Left lobe of liver (tissue), 2 donors: Measurements from ENCODE around the gene KHDRBS2. TPM values are rescaled to one million over a fixed set of nuclear protein-coding genes. Genes with fewer than 3 reads are reported as not detected.
"Not testable (repeated sequence)": the region's sequence is repeated elsewhere in the genome, so short reads cannot be mapped to it uniquely, and the experiment has no call there.

Experiments
- ATAC-seq: fragments of 200-7000 bp; cut with Tn5 transposase; one replicate; pipeline ENCODE4 v1.9.1; 2020; ENCODE audit warnings: mild to moderate bottlenecking, moderate library complexity
- DNase-seq: peaks from one replicate; pipeline ENCODE4 v3.0.0-alpha.2; 2020; ENCODE audit warnings: low spot score
- total RNA-seq: library from RNA; stranded (reverse); gene quantifications from one replicate; pipeline ENCODE4 v1.2.1, GENCODE V29; 2021
- donor health status: DM: no; HTN: no; CAD: no; lungs with moderate emphysema.
- donor health status: DM: no; HTN: yes; CAD: no.

Gene KHDRBS2
- total RNA-seq, 1 donor from 2014 or later: not detected

GRCh38 chr6:61869632-61870400 is 416.2 kb downstream of the KHDRBS2 start:
- no peak for DNase-seq
- no peak for ATAC-seq

- no peak for ATAC-seq
- no peak for DNase-seq
Measured at GRCh38 chr6:61868507-61869080, 417.4 kb downstream of the KHDRBS2 start.

GRCh38 chr6:61867635-61868034 is 418.4 kb downstream of the KHDRBS2 start:
- no peak for DNase-seq
- no peak for ATAC-seq

- ATAC-seq: no peak
- no peak for DNase-seq
Measured at GRCh38 chr6:61857541-61857940, 428.5 kb downstream of the KHDRBS2 start.

- no peak for DNase-seq
- ATAC-seq: no peak
Measured at GRCh38 chr6:61841958-61842357, 444.1 kb downstream of the KHDRBS2 start.

GRCh38 chr6:61835237-61835636 is 450.8 kb downstream of the KHDRBS2 start:
- DNase-seq (no peak), ATAC-seq (no peak)

GRCh38 chr6:61833176-61833755 is 452.8 kb downstream of the KHDRBS2 start:
- DNase-seq (no peak), ATAC-seq (no peak)

- DNase-seq (no peak), ATAC-seq (no peak)
Measured at GRCh38 chr6:61817716-61818115, 468.3 kb downstream of the KHDRBS2 start.

- DNase-seq (no peak), ATAC-seq (peak; percentile 46)
Measured at GRCh38 chr6:61810047-61810446, 476.0 kb downstream of the KHDRBS2 start.

GRCh38 chr6:61809004-61809595 is 476.9 kb downstream of the KHDRBS2 start:
- no peak for DNase-seq
- ATAC-seq: peak; percentile 88

- ATAC-seq (no peak), DNase-seq (no peak)
Measured at GRCh38 chr6:61787998-61788397, 498.0 kb downstream of the KHDRBS2 start.

- ATAC-seq, DNase-seq: not testable (repeated sequence)
Measured at GRCh38 chr6:61769446-61769845, 516.6 kb downstream of the KHDRBS2 start.

GRCh38 chr6:61755739-61756138 is 530.3 kb downstream of the KHDRBS2 start:
- ATAC-seq (no peak), DNase-seq (no peak)

- ATAC-seq (no peak), DNase-seq (no peak)
Measured at GRCh38 chr6:61751986-61752385, 534.0 kb downstream of the KHDRBS2 start.

- ATAC-seq (no peak), DNase-seq (no peak)
Measured at GRCh38 chr6:61745994-61746393, 540.0 kb downstream of the KHDRBS2 start.

GRCh38 chr6:61711849-61712248 is 574.2 kb downstream of the KHDRBS2 start:
- ATAC-seq (no peak), DNase-seq (no peak)

- ATAC-seq: no peak
- DNase-seq: no peak
Measured at GRCh38 chr6:61688165-61688564, 597.9 kb downstream of the KHDRBS2 start.

- DNase-seq (no peak), ATAC-seq (no peak)
Measured at GRCh38 chr6:61682562-61682961, 603.5 kb downstream of the KHDRBS2 start.

GRCh38 chr6:61679625-61680024 is 606.4 kb downstream of the KHDRBS2 start:
- ATAC-seq (no peak), DNase-seq (no peak)

- ATAC-seq (no peak), DNase-seq (no peak)
Measured at GRCh38 chr6:61675734-61676133, 610.3 kb downstream of the KHDRBS2 start.

- no peak for ATAC-seq
- DNase-seq: no peak
Measured at GRCh38 chr6:61649845-61650244, 636.2 kb downstream of the KHDRBS2 start.

GRCh38 chr6:61640463-61640862 is 645.6 kb downstream of the KHDRBS2 start:
- ATAC-seq: no peak

More at GRCh38 chr6:61640463-61640862, 645.6 kb downstream of the KHDRBS2 start:
- no peak for DNase-seq
